Measurements from ENCODE around the gene PPP1R14D.

GRCh38 chr15:40850576-40851112 lies 22.1 kb upstream of the PPP1R14D start:
- TF ChIP-seq, protein P1, sequence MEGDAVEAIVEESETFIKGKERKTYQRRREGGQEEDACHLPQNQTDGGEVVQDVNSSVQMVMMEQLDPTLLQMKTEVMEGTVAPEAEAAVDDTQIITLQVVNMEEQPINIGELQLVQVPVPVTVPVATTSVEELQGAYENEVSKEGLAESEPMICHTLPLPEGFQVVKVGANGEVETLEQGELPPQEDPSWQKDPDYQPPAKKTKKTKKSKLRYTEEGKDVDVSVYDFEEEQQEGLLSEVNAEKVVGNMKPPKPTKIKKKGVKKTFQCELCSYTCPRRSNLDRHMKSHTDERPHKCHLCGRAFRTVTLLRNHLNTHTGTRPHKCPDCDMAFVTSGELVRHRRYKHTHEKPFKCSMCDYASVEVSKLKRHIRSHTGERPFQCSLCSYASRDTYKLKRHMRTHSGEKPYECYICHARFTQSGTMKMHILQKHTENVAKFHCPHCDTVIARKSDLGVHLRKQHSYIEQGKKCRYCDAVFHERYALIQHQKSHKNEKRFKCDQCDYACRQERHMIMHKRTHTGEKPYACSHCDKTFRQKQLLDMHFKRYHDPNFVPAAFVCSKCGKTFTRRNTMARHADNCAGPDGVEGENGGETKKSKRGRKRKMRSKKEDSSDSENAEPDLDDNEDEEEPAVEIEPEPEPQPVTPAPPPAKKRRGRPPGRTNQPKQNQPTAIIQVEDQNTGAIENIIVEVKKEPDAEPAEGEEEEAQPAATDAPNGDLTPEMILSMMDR (IDR thresholded peaks at IDR 0.05): no peak
- no peak for TF ChIP-seq EP300 (IDR thresholded peaks at IDR 0.05)
- no peak for TF ChIP-seq POLR2A (IDR thresholded peaks at IDR 0.05)

All from ovary (tissue), 3 donors.